ENCODE data around the gene PITPNM1.
A peak's percentile ranks its signal among the peaks of the same experiment; 100 is the strongest.
"Not testable (repeated sequence)": the region's sequence is repeated elsewhere in the genome, so short reads cannot be mapped to it uniquely, and the experiment has no call there.

PITPNM1 gene

DNA sequence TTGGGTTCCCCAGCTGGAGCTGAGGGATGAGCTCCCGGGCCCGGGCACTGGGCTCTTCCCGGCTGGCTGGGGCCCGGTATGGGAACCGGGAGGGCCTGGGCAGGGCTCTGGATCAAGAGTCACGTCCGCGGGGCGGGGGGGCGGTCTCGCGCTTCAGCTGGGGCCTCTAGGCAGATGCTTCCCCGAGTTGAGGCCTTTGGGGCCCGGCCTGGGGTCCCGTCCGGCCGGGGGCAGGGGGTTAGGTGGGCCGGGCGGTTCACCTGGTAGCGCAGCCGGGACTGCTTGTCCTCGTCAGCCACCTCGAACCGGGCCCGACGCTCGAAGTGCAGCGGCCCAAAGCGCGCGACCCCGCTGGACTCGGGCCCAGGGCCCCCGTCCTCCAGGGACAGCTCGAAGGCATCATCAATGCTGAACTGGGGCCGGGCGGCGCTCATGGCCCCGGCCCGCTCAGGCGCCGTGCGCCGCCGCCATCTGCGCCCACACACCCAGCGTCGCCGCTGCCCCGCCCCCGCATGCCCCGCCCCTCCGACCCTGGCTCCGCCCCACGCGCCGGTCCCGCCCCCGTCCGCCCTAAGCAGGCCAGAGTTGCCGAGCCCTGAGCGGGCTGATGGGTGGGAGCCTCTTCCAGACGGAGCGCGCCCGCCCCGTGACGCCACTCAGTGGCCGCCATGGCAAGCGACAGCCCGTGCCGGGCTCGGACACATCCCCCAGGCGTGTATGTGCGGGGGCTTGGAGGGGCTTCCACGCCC is 36.2 kb downstream of the PITPNM1 start, which contains the start of gene TMEM134:
TMEM134 (minus strand) TSS at position 493 of the 749 bp plus-strand sequence; CDS start at position 434, 59 bp downstream.
- Histone ChIP-seq H3K9ac (ENCODE audit: low read depth, low read length) (peak within 1 kb of the TSS; percentile 77), H3K36me3 (ENCODE audit: insufficient read depth, low read length) (no peaks in the 10 kb centered on the region), H3K4me3 (ENCODE audit: low read length) (peak within 1 kb of the TSS; percentile 93), H3K27me3 (ENCODE audit: insufficient read depth, low read length) (no peaks in the 10 kb centered on the region), H3K27ac (ENCODE audit: low read depth, low read length) (peak within 1 kb of the TSS; percentile 58; the same call in 1 of the 2 replicates), H3K4me1 (ENCODE audit: insufficient read depth, low read length) (peaks cover 5% of the 10 kb centered on the region), H3K9me3 (ENCODE audit: insufficient read depth, low read depth, low read length) (no peaks in the 10 kb centered on the region)
- under 1% methylated on average over 76 of the region's 76 CpGs for WGBS

- 9% methylated on average over 6 of the region's 6 CpGs for WGBS
- H3K27ac ChIP-seq (ENCODE audit: low read depth, low read length), result peak overlapping the region; percentile 58; the same call in 1 of the 2 replicates
- no peaks in the 10 kb centered on the region for H3K36me3 ChIP-seq (ENCODE audit: insufficient read depth, low read length)
- peak overlapping the region; percentile 93 for H3K4me3 ChIP-seq (ENCODE audit: low read length)
- H3K9ac ChIP-seq (ENCODE audit: low read depth, low read length), result peak overlapping the region; percentile 77
- no peaks in the 10 kb centered on the region for H3K27me3 ChIP-seq (ENCODE audit: insufficient read depth, low read length)
- peaks cover 5% of the 10 kb centered on the region for H3K4me1 ChIP-seq (ENCODE audit: insufficient read depth, low read length)
- H3K9me3 ChIP-seq (ENCODE audit: insufficient read depth, low read depth, low read length), result no peaks in the 10 kb centered on the region
Observed at GRCh38 chr11:67468456-67468758, 36.8 kb downstream of the PITPNM1 start.

GRCh38 chr11:67468056-67468455 is 37.1 kb downstream of the PITPNM1 start:
- H3K9me3 ChIP-seq (ENCODE audit: insufficient read depth, low read depth, low read length), result no peaks in the 10 kb centered on the region
- H3K9ac ChIP-seq (ENCODE audit: low read depth, low read length), result peak overlapping the region; percentile 77; the same call in 1 of the 2 replicates
- peak overlapping the region; percentile 93 for H3K4me3 ChIP-seq (ENCODE audit: low read length)
- WGBS, result 78% methylated on average over 5 of the region's 5 CpGs
- peaks cover 5% of the 10 kb centered on the region for H3K4me1 ChIP-seq (ENCODE audit: insufficient read depth, low read length)
- H3K27ac ChIP-seq (ENCODE audit: low read depth, low read length), result no peak overlapping the region
- H3K27me3 ChIP-seq (ENCODE audit: insufficient read depth, low read length), result no peaks in the 10 kb centered on the region
- no peaks in the 10 kb centered on the region for H3K36me3 ChIP-seq (ENCODE audit: insufficient read depth, low read length)

GRCh38 chr11:67466962-67467771 is 38.0 kb downstream of the PITPNM1 start:
- H3K4me3 ChIP-seq (ENCODE audit: low read length), result peak overlapping the region; percentile 93; the same call in 1 of the 2 replicates
- H3K27ac ChIP-seq (ENCODE audit: low read depth, low read length), result no peak overlapping the region
- no peaks in the 10 kb centered on the region for H3K9me3 ChIP-seq (ENCODE audit: insufficient read depth, low read depth, low read length)
- WGBS, result 77% methylated on average over 11 of the region's 11 CpGs
- no peak overlapping the region for H3K9ac ChIP-seq (ENCODE audit: low read depth, low read length)
- H3K4me1 ChIP-seq (ENCODE audit: insufficient read depth, low read length), result peaks cover 5% of the 10 kb centered on the region
- H3K36me3 ChIP-seq (ENCODE audit: insufficient read depth, low read length), result no peaks in the 10 kb centered on the region
- H3K27me3 ChIP-seq (ENCODE audit: insufficient read depth, low read length), result no peaks in the 10 kb centered on the region

DNA sequence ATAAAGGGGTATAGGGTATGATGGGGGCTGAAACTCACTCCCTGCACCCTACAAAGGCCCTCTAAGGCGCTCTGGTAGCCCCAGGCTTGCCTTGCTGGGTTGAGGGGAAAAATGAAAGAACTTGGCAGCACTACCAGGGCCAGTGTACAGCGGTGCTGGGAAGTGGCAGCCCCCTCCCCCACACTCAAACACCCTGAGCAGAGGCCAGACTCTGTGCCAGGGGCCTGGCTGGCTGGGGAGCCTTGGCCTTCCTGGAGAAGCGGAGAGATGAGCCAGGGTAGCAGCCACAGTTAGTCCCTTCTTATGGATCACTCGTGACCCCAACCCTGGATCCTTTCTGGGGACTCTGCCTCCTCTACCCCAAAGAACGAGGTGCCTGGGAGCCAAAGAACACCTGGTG is 38.8 kb downstream of the PITPNM1 start:
- Histone ChIP-seq H3K27me3 (ENCODE audit: insufficient read depth, low read length) (no peaks in the 10 kb centered on the region), H3K9me3 (ENCODE audit: insufficient read depth, low read depth, low read length) (no peaks in the 10 kb centered on the region), H3K9ac (ENCODE audit: low read depth, low read length) (no peak overlapping the region), H3K4me3 (ENCODE audit: low read length) (no peak overlapping the region), H3K36me3 (ENCODE audit: insufficient read depth, low read length) (no peaks in the 10 kb centered on the region), H3K4me1 (ENCODE audit: insufficient read depth, low read length) (peaks cover 5% of the 10 kb centered on the region), H3K27ac (ENCODE audit: low read depth, low read length) (no peak overlapping the region)
- WGBS, result 93% methylated on average over 5 of the region's 5 CpGs

DNA sequence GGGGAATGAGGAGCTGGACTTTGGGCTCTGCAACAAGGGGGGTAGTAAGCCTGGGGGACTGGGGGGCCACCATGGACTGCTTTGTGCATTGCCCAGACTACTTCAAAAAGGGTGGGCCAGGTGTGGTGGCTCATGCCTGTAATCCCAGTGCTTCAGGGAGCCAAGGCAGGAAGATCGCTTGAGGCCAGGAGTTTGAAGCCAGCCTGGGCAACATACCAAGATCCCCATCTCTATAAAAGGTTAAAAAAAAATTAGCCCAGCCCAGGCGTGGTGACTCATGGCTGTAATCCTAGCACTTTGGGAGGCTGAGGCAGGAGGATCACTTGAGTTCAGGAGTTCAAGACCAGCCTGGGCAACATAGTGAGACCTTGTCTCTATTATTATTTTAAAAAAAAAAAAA is 39.6 kb downstream of the PITPNM1 start:
- 89% methylated on average over 2 of the region's 2 CpGs for WGBS
- H3K27me3 ChIP-seq (ENCODE audit: insufficient read depth, low read length); H3K9ac ChIP-seq (ENCODE audit: low read depth, low read length); H3K36me3 ChIP-seq (ENCODE audit: insufficient read depth, low read length); H3K9me3 ChIP-seq (ENCODE audit: insufficient read depth, low read depth, low read length); H3K4me1 ChIP-seq (ENCODE audit: insufficient read depth, low read length): not testable (repeated sequence)
- H3K4me3 ChIP-seq (ENCODE audit: low read length), result peak overlapping the region; percentile 90
- H3K27ac ChIP-seq (ENCODE audit: low read depth, low read length), result peak overlapping the region; percentile 92; the same call in 1 of the 2 replicates

- Histone ChIP-seq H3K27ac (ENCODE audit: low read depth, low read length) (peak overlapping the region; percentile 92), H3K9ac (ENCODE audit: low read depth, low read length) (peak overlapping the region; percentile 91), H3K36me3 (ENCODE audit: insufficient read depth, low read length) (no peaks in the 10 kb centered on the region), H3K4me1 (ENCODE audit: insufficient read depth, low read length) (peaks cover 5% of the 10 kb centered on the region), H3K4me3 (ENCODE audit: low read length) (peak overlapping the region; percentile 90), H3K27me3 (ENCODE audit: insufficient read depth, low read length) (no peaks in the 10 kb centered on the region), H3K9me3 (ENCODE audit: insufficient read depth, low read depth, low read length) (no peaks in the 10 kb centered on the region)
- WGBS, result 46% methylated on average over 3 of the region's 3 CpGs
Observed at GRCh38 chr11:67465189-67465510, 40.0 kb downstream of the PITPNM1 start.

- Histone ChIP-seq H3K27me3 (ENCODE audit: insufficient read depth, low read length) (no peaks in the 10 kb centered on the region), H3K9me3 (ENCODE audit: insufficient read depth, low read depth, low read length) (no peaks in the 10 kb centered on the region), H3K4me1 (ENCODE audit: insufficient read depth, low read length) (peaks cover 5% of the 10 kb centered on the region), H3K9ac (ENCODE audit: low read depth, low read length) (peak overlapping the region; percentile 91), H3K4me3 (ENCODE audit: low read length) (peak overlapping the region; percentile 90), H3K36me3 (ENCODE audit: insufficient read depth, low read length) (no peaks in the 10 kb centered on the region), H3K27ac (ENCODE audit: low read depth, low read length) (peak overlapping the region; percentile 92)
- 12% methylated on average over 54 of the region's 56 CpGs for WGBS
Observed at GRCh38 chr11:67464411-67465188, 40.6 kb downstream of the PITPNM1 start.

- Histone ChIP-seq H3K4me1 (ENCODE audit: insufficient read depth, low read length) (peaks cover 5% of the 10 kb centered on the region), H3K9ac (ENCODE audit: low read depth, low read length) (peak overlapping the region; percentile 39), H3K4me3 (ENCODE audit: low read length) (peak overlapping the region; percentile 90), H3K27ac (ENCODE audit: low read depth, low read length) (no peak overlapping the region), H3K27me3 (ENCODE audit: insufficient read depth, low read length) (no peaks in the 10 kb centered on the region), H3K36me3 (ENCODE audit: insufficient read depth, low read length) (no peaks in the 10 kb centered on the region), H3K9me3 (ENCODE audit: insufficient read depth, low read depth, low read length) (no peaks in the 10 kb centered on the region)
- 83% methylated on average over 20 of the region's 20 CpGs for WGBS
Observed at GRCh38 chr11:67463680-67464410, 41.3 kb downstream of the PITPNM1 start.

DNA sequence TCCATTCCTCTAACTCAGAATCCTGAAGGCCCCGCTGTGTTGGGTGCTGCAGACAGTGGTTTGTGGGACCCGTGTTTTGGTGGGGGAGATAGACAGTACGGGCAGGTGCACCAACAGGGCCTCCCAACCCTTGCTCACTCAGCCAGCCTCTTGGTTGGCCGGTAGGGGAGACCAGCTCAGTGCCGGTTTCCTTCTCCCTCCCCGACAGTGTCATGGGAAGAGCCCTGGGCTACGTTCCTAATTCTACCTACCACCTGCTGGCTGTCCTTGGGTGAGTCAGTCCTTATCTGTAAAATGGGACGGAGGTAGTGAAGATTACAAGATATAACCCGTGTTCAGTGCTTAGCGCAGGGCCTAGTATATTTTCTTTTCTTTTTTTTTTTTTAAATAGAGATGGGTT is 42.0 kb downstream of the PITPNM1 start:
- H3K9ac ChIP-seq (ENCODE audit: low read depth, low read length), result no peak overlapping the region
- H3K27ac ChIP-seq (ENCODE audit: low read depth, low read length), result no peak overlapping the region
- H3K9me3 ChIP-seq (ENCODE audit: insufficient read depth, low read depth, low read length), result no peaks in the 10 kb centered on the region
- WGBS, result 93% methylated on average over 8 of the region's 10 CpGs
- no peaks in the 10 kb centered on the region for H3K27me3 ChIP-seq (ENCODE audit: insufficient read depth, low read length)
- peaks cover 5% of the 10 kb centered on the region for H3K4me1 ChIP-seq (ENCODE audit: insufficient read depth, low read length)
- H3K36me3 ChIP-seq (ENCODE audit: insufficient read depth, low read length), result no peaks in the 10 kb centered on the region
- H3K4me3 ChIP-seq (ENCODE audit: low read length), result no peak overlapping the region

Measured in HUES64 (cell line).